ENCODE results near the gene STAM2.
A peak's percentile ranks its signal among the peaks of the same experiment; 100 is the strongest.
"Not testable (repeated sequence)": the region's sequence is repeated elsewhere in the genome, so short reads cannot be mapped to it uniquely, and the experiment has no call there.

Gene STAM2
- 40.2 to 51.0 reads per million in 2 experiments for total RNA-seq

DNA sequence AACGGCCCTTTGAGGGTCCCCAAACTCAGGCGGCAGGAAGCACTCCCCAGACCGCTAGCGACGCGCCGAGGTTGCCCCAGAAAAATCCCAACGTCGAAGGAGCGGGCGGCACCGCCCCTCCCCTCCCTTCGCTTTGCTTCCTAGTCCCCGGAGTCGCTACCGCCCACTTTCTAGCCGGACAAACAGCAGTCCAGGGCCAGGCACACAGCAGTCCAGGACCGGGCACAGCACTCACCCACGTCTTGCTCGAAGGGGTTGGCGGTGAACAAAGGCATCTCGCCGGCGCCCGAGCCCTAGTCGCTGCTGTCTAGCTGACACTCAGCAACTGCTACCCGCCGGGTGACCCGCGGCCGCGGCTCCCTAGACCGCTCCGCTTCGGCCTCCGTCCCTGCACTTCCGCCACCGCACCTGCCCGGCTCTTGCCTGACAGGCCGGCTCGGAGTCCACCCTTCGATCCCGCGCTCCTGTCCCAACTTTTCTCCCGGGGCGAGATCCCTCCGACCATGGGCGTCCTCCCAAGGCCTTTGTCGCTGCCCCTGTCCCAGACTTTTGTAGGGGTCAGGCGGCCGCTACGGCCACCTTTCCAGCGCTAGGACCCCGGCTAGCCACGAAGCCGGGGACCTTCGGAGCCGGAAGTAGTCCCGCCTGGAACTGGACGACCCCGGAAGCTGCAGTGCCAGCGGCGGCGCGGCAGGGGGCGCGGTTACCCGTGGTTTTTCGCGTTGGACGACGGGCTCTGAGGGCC is at the start of gene STAM2:
Gene STAM2, minus strand, starts transcription at position 396 of the 745 bp plus-strand sequence. Its CDS starts 121 bp downstream, at position 275.
- peak; percentile 80 for DNase-seq (ENCODE audit: low read depth)

DNA sequence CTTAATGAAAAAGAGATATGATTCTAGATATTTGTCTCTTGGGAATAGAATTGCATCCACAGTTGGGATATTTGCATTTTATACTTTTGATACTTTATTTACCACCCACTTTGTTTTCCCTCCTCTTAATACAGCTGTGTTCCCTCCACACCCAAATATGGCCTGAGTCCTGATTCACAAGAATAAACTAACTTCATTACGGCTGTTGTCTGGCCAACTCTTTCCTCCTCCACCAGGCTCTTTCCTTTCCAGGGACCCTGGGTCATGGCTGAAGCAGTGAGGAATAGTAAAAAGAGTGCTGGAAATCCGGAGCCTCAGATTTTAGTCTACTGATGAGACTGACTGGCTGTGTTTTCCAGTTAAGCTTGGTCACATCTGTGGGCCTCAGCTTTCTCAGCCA is 48.4 kb upstream of the STAM2 start:
- DNase-seq (ENCODE audit: low read depth), result no peak

DNA sequence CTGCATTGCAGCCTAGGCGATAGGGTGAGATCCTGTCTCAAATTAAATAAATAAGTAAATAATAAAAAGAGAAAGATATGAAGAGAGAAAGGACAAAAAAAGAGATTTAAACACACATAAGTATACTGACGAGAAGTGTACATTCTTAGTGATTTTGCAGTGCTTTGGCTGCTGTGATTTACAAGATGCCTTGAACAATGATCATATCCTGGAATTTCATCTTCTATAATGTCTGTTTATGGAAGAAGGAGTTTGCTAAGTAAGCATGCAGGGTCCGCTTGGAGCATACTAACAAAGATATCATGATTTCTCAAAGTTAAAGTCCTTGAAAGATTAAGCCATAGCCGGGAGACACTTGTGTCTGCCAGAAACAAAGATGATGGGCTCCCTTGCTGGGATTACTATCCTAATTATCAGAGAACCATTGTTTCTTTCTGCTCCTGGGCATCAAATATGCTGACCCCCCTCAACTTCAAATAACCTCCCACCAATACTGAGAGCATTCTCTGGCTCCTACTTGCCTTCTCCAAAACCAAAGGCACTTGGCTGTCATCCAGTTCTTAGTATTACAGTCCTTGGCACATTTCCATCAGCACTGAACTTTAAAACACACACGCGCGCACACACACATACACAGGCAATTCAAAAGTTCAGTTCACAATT is 47.5 kb upstream of the STAM2 start:
- DNase-seq (ENCODE audit: low read depth), result no peak

DNA sequence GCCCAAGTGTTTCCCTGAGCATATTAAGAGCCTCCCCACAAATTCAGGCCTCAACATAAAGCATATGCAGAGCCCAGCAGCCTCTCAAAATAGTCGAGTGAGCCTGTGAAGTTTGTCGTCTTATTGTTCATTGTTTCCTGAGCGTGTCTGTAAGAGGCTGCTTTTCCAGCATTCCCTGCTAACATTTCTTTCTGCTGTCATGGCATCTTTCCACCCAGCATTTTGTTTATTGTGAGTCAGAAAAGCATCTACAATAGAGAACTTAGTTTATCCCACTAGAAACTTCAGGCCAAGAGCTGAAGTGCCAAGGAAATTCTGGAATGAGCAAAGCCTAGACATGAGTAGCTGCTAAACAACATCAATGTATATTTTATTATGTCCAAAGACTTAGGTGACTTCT is 46.3 kb upstream of the STAM2 start:
- no peak for DNase-seq (ENCODE audit: low read depth)

DNA sequence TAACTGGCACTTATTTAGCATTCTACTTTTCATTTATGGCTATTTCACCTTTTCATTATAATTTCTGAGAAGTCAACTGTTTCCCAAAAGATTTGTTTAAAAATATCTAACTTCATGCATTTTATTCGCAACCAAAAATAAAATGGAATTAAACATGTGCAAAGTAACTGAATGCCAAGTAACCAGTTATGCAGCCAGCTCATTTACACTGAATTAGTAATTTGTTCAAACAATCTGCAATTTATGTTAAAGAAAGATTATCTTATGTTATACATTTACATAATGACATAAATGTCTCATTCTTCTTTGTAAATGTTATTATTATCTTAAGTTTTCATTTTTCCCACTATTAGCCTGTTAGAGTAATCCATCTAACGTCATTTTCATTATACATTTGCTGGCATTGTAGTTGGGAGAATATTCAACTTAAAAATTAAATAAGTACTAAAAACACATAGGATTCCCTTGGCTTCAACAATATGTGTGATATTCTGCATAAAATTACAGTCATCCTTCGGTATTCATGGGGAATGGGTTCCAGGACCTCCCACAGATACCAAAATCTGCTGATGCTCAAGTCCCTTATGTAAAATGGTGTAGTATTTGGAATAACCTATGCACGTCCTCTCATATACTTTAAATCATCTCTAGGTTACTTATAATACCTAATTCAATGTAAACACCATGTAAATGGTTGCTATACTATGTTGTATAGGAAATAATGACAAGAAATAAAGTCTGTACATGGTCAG is 43.7 kb upstream of the STAM2 start:
- no peak for DNase-seq (ENCODE audit: low read depth)

DNA sequence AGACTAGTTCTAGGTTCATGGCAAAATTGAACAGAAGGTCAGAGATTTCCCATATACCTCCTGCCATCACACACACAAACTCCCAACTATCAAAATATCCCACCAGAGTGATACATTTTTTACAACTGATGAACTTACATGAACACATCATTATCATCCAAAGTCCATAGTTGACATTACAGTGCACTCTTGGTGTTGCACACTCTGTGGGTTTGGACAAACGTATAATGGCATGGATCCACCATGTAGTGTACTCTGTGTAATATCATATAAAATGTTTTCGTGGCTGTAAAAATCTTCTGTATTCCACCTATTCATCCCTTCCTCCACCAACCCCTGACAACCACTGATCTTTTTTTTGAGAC is 25.9 kb upstream of the STAM2 start:
- DNase-seq (ENCODE audit: low read depth), result no peak

DNA sequence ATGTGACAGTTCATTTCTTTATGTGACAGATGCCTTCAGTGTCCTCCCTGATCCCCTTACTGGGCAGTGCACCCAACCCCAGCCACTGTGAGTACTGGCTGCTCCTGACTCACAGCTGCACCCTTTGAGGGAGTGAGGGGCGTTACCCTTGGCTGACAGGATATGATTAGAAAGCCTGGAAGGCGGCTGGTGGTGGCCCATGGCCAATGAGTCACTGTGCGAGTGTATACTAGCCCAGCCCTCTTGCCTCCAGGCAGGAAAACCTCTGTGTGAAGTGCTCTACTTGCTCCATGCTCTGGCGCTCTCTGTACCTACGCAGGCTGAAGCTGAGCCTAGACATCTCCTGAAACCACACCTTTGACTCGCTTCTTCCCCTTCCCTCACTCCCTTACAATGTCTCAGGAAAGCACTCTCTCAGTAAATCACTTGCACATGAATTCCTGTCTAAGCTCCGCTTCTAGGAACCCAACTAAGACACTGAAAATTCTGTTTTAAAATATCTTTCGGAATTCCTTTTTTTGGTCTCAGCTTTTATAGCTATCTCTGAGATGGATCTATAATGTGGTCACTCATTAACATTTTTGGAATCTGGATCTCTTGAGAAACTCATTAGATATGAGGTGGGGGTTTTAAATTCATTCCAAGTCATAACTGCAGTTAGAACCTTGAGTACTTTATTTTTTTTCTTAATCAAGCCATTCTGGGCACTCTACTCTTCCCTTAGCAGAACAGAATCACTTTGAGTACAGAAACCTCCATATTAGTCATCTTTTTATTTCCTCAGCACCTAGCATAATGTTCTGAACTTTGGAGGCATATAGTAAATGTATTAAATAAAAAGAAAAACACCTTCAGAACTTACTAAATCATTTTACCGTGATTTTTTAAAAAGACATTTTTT is 25.3 kb upstream of the STAM2 start:
- DNase-seq (ENCODE audit: low read depth), result no peak

DNA sequence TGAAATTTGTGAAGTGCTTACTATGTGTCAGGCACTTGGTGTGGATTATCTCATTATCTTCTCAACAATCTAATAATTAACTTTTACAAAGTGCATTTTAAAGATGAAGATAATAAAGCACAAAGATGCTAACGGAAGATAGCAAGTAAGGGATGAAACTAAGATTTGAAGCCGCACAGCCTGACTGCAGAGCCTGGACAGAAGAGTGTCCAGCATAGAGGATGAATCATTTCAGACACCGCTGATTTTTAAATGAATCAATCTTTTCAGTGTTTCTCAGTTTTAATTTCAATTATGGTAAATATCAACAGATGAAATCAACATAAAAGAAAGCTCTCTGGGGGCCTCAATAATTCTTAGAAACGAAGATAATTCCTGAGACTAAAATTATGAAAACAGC is 24.5 kb upstream of the STAM2 start:
- DNase-seq (ENCODE audit: low read depth), result no peak

DNA sequence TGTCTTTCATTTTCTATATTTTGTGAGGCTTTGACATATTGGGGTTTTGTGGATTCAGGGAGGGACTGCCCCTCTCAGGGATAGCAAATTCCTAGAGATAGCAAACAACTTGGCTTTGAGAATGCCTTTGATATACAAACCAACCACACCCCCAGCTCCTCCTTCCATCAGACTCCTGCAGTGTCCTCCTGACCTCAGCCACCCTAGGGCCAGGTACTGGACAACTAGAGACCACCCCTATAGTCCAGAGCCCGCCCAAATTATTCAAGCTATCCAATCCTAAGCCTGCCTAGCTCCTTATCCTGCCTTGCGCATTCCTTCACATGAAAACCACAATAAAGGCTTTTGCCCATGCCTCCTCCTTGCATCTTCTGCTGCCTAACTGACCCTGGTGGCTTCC is 22.9 kb upstream of the STAM2 start:
- DNase-seq (ENCODE audit: low read depth), result no peak

DNA sequence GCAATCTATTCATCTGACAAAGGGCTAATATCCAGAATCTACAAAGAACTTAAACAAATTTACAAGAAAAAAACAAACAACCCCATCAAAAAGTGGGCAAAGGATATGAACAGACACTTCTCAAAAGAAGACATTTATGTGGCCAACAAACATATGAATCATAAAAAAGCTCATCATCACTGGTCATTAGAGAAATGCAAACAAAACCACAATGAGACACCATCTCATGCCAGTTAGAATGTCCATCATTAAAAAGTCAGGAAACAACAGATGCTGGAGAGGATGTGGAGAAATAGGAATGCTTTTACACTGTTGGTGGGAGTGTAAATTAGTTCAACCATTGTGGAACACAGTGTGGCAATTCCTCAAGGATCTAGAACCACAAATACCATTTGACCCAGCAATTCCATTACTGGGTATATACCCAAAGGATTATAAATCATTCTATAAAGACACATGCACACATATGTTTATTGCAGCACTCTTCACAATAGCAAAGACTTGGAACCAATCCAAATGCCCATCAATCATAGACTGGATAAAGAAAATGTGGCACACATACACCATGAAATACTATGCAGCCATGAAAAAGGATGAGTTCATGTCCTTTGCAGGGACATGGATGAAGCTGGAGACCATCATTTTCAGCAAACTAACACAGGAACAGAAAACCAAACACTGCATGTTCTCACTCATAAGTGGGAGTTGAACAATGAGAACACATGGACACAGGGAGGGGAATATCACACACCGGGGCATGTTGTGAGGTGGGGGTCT is 22.1 kb upstream of the STAM2 start:
- DNase-seq (ENCODE audit: low read depth), result not testable (repeated sequence)

DNA sequence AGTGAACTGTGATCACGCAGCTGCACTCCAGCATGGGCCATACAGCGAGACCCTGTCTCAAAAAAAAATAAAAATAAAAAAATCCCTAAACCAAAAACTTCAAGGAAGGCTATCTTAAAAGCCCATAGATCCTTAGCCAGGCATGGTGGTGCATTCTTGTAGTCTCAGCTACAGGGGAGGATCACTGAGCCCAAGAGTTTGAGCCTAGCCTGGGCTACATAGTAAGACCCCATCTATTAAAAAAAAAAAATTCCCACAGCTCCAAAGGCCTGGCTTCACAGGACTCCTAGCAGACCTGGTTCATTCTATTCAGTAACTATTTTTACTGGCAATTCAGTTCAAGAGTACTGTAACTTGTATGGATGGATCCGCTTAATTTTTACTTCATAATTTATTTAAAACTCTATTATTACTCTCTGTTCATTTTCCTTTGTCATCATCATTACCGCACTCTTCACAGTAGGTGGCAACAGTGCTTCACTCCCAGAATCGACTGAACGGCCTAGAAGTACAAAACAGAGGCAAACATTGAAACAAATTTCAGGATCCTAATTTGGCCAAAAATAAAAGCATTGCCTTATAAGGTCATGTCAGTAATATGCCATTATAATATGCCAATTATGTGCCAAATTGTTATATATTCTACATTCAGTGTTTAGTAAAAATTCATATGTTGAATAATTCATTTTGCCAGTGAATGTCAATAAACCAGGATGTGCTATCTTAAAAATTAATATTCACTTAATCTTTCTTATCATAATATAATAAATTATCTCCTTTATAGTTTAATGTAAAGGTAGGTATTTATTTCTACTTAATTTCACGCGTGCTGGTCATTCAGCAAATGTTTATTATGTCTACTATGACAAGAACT is 14.3 kb upstream of the STAM2 start:
- DNase-seq (ENCODE audit: low read depth), result no peak

DNA sequence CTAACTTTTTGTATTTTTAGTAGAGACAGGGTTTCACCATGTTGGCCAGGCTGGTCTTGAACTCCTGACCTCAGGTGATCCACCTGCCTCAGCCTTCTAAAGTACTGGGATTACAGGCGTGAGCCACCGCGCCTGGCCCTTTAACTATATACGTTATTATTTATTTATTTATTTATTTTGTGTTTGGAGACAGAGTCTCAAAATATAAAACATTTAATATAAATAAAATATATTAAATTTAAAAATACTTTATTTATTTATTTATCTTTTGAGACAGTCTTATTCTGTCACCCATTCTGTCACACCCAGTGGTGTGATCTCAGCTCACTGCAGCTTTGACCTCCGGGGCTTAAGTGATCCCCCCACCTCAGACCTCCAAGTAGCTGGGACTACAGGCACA is 11.2 kb upstream of the STAM2 start:
- DNase-seq (ENCODE audit: low read depth), result not testable (repeated sequence)

DNA sequence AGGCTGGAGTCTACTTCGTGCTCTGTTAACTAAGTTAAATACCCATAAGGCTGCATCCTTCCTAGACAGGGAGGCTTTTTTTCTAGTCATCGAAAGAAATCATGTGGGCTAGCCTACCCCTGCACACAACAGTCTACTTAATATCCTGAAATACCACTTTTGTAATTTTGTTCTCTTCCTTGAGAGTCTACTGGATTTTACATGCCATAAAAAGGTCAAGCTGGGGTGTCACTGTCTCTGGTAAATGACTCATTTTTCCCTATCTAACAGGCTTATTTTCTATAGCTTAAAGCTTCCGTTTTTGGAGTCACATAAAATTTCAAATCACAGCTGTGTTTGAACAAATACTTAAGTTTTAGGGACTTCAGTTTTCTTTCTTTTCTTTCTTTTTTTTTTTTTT is 10.7 kb upstream of the STAM2 start:
- no peak for DNase-seq (ENCODE audit: low read depth)

DNA sequence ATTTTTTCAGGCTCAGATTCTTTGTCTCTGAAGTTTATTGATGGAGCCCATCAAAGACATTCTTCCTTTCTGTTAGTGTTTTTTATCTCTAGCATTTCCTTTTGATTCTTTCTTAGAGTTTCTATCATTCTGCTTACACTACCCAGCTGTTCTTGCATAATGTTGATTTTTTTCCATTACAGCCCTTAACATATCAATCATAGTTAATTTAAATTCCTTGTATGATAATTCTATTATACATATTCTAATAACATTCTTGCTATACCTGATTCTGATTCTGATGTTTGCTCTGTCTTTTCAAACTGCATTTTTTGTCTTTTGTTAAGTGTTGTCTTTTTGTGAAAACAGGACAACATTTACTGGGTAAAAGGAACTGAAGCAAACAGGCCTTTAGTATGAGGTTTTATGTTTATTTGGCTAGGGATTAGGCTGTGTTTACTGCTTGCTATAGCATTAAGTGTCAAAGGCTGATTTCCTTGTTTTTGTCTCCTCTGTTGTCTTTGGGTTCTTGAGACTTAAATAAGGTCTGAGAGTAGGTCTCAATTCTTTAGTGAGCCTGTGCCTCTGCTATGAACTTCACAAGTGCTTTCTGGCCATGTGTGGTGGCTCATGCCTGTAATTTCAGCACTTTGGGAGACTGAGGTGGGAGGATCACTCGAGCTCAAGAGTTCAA is 8.0 kb upstream of the STAM2 start:
- DNase-seq (ENCODE audit: low read depth), result no peak

DNA sequence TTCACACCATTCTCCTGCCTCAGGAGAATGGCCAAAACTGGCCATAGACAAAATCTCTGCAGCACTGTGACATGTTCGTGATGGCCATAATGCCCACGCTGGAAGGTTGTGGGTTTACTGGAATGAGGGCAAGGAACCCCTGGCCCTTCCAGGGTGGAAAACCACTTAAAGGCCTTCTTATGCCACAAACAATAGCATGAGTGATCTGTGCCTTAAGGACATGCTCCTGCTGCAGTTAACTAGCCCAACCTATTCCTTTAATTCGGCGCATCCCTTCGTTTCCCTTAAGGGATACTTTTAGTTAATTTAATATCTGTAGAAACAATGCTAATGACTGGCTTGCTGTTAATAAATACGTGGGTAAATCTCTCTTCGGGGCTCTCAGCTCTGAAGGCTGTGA is 2.1 kb upstream of the STAM2 start:
- not testable (repeated sequence) for DNase-seq (ENCODE audit: low read depth)

DNA sequence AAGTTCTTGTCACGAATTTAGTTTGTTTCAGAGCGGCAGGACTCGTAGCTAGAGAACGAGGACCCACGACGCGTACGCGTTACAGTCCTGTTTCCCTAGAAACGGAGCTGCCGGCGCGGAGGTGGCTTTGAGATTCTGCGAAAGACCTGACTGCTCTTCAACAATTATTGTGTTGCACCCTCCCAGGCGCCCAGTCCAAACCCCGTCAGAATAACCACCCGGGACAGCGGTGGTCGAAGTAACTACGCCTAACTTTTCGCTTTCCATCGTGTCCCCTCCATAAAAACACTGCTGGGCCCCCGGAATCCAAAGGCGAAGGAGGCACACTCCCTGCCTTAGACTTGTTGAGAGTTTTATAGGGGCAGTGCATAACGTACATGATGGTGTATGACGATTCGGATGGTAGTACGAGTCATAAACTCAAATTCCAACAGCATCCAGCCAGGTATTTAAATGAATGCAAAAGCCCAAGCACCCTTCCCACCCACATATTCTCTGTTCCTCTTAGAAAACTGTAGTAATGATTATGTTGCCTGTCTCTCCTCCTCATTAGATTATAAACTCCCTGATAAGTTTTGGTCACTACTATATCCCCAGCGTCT is 651 bp upstream of the STAM2 start:
- DNase-seq (ENCODE audit: low read depth), result no peak

DNA sequence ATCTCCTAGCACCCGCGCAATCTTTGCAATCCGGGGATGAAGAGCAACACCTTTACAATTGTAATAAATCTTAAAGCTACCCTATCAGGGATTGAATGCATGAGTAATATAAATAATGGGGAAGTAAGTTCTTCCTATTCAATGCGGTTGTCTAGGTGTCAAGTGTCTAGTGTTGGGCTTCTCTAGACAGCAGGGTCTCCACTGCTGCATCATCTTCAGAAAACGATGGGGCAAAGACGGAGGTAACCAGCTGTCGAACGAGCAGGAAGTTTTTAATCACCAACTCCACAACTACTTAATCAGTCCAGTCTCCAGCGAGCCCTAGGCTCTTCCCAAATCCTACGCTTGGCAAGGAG is 573 bp downstream of the STAM2 start:
- no peak for DNase-seq (ENCODE audit: low read depth)

DNA sequence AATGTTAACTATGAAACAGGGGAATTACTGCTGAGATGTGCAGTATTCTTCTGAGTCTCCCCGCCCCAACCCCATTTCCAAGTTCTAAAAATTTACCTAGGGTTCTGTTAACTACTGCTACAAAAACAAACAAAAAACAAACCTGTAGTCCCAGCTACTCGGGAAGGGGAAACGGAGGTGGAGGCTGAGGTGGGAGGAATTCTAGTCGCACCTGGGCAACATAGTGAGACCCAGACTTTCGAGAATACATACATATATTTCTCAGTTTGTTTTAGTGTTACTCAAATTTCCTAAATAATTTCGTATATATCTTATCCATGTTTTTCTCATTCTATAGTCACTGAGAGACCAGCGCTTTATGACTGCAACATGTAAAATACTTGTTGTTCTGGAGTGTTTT is 989 bp downstream of the STAM2 start:
- DNase-seq (ENCODE audit: low read depth), result no peak

DNA sequence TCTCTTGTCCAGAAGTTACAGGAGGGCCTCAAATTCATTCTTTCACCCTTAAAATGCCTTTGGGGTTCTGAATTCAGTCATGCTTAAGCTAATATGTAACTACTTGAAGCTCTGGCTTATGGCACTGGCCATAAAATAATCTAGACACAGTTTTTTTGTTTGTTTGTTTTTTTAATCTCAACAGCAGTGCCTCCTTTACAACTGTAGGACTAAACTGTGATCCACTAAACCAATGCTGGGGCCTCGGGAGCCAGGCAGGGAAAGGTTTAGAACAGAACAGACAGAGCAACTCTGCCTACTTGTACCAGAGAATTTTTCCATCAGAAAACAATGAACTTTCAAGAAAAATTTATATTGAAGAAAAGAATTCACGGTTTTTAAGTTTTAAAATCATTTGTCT is 1.7 kb downstream of the STAM2 start:
- DNase-seq (ENCODE audit: low read depth), result no peak

All from T follicular helper cell (primary cell).